ENCODE measurements around the gene ST6GALNAC2. TPM values are rescaled to one million over a fixed set of nuclear protein-coding genes. Genes with fewer than 3 reads are reported as not detected.
A peak's percentile ranks its signal among the peaks of the same experiment; 100 is the strongest.
"Not testable (repeated sequence)": the region's sequence is repeated elsewhere in the genome, so short reads cannot be mapped to it uniquely, and the experiment has no call there.

Gene ST6GALNAC2
- total RNA-seq, 4 donors from 2014 or later, result 71.1 to 94.3 (median 80.3) TPM

DNA sequence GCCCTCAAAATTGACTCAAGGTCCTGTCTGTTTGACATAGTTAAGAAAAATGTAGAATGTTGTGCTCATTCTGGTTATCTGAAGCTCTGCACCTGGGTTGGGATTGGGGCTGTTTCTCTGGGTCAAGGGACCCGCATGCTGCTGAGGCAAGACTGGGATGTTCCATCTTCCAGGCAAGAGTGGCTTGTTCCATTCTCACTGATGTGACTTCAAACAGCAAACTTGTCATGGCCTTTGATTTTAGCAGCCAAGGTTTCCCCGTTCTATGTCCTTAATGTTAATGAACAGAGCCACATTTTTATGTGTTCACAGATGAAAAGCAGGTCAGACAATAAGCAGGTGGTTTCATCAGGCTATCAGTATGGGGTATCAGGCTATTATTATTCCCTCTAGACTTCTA is 32.2 kb upstream of the ST6GALNAC2 start:
- Histone ChIP-seq H3K9me3 (no peaks in the 10 kb centered on the region), H3K27me3 (no peaks in the 10 kb centered on the region), H3K4me3 (no peak overlapping the region), H3K27ac (no peak overlapping the region), H3K4me1 (peaks cover 11% of the 10 kb centered on the region), H3K36me3 (no peaks in the 10 kb centered on the region)
- DNase-seq (ENCODE audit: low spot score in 2 of 2), result no peak
- WGBS, result 90% methylated on average over 2 of the region's 2 CpGs
- TF ChIP-seq, protein P1, sequence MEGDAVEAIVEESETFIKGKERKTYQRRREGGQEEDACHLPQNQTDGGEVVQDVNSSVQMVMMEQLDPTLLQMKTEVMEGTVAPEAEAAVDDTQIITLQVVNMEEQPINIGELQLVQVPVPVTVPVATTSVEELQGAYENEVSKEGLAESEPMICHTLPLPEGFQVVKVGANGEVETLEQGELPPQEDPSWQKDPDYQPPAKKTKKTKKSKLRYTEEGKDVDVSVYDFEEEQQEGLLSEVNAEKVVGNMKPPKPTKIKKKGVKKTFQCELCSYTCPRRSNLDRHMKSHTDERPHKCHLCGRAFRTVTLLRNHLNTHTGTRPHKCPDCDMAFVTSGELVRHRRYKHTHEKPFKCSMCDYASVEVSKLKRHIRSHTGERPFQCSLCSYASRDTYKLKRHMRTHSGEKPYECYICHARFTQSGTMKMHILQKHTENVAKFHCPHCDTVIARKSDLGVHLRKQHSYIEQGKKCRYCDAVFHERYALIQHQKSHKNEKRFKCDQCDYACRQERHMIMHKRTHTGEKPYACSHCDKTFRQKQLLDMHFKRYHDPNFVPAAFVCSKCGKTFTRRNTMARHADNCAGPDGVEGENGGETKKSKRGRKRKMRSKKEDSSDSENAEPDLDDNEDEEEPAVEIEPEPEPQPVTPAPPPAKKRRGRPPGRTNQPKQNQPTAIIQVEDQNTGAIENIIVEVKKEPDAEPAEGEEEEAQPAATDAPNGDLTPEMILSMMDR (IDR thresholded peaks at IDR 0.05), result no peak
- TF ChIP-seq POLR2AphosphoS5 (IDR thresholded peaks at IDR 0.05) (no peak), POLR2A (IDR thresholded peaks at IDR 0.05) (no peak), EP300 (IDR thresholded peaks at IDR 0.05) (no peak)

DNA sequence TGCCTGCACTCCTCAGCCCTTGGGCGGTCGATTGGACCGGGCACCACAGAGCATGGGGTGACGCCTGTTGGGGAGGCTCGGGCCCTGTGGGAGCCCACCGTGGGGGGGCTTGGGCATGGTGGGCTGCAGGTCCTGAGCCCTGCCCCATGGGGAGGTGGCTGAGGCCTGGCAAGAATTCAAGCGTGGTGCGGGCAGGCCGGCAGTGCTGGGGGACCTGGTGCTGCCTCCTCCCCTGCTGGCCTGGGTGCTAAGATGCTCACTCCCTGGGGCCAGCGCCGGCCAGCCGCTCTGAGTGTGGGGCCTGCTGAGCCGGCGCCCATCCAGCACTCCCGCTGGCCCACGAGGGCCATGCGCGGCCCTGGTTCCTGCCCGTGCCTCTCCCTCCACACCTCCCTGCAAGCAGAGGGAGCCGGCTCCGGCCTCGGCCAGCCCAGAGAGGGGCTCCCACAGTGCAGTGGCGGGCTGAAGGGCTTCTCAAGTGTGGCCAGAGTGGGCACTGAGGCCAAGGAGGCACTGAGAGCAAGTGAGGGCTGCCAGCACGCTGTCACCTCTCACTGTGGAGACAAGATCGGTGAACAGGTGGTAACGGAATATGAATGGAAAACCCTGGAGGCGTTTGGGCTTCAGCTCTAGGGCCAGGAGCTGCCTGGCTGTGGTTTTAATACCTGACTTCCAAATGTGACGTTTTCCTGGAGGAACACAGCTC is 29.4 kb upstream of the ST6GALNAC2 start:
- no peak overlapping the region for H3K4me3 ChIP-seq
- TF ChIP-seq, protein P1 (IDR thresholded peaks at IDR 0.05), result no peak
- TF ChIP-seq POLR2A (IDR thresholded peaks at IDR 0.05), result no peak
- no peak for TF ChIP-seq POLR2AphosphoS5 (IDR thresholded peaks at IDR 0.05)
- TF ChIP-seq EP300 (IDR thresholded peaks at IDR 0.05), result no peak
- no peak overlapping the region for H3K27ac ChIP-seq
- WGBS, result 92% methylated on average over 6 of the region's 28 CpGs
- no peaks in the 10 kb centered on the region for H3K27me3 ChIP-seq
- peak in 1 of 2 donors; percentile 59 for DNase-seq (ENCODE audit: low spot score in 2 of 2)
- peaks cover 21% of the 10 kb centered on the region for H3K4me1 ChIP-seq
- no peaks in the 10 kb centered on the region for H3K36me3 ChIP-seq
- H3K9me3 ChIP-seq, result no peaks in the 10 kb centered on the region

DNA sequence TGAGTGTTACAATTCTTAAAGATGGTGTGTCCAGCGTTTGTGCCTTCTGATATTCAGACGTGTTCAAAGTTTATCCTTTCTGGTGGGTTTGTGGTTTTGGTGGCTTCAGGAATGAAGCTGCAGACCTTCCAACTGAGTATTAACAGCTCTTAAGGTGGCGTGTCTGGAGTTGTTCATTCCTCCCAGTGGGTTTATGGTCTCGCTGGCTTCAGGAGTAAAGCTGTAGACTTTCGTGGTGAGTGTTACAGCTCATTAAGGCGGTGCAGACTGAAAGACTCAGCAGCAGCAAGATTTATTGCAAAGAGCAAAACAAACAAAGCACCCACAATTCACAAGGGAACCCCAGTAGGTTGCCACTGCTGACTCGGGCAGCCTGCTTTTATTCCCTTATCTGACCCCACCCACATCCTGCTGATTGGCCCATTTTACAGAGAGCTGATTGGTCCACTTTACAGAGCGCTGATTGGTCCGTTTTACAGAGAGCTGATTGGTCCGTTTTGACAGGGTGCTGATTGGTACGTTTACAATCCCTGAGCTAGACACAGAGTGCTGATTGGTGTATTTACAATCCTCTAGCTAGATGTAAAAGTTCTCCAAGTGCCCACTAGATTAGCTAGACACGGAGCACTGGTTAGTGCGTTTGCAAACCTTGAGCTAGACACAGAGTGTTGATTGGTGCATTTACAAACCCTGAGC is 28.6 kb upstream of the ST6GALNAC2 start:
- WGBS, result 65% methylated on average over 13 of the region's 13 CpGs
- H3K36me3 ChIP-seq, H3K4me3 ChIP-seq, H3K27ac ChIP-seq, H3K9me3 ChIP-seq, H3K27me3 ChIP-seq: not testable (repeated sequence)
- DNase-seq (ENCODE audit: low spot score in 2 of 2), result peak in 1 of 2 donors; percentile 12
- peaks cover 21% of the 10 kb centered on the region for H3K4me1 ChIP-seq

DNA sequence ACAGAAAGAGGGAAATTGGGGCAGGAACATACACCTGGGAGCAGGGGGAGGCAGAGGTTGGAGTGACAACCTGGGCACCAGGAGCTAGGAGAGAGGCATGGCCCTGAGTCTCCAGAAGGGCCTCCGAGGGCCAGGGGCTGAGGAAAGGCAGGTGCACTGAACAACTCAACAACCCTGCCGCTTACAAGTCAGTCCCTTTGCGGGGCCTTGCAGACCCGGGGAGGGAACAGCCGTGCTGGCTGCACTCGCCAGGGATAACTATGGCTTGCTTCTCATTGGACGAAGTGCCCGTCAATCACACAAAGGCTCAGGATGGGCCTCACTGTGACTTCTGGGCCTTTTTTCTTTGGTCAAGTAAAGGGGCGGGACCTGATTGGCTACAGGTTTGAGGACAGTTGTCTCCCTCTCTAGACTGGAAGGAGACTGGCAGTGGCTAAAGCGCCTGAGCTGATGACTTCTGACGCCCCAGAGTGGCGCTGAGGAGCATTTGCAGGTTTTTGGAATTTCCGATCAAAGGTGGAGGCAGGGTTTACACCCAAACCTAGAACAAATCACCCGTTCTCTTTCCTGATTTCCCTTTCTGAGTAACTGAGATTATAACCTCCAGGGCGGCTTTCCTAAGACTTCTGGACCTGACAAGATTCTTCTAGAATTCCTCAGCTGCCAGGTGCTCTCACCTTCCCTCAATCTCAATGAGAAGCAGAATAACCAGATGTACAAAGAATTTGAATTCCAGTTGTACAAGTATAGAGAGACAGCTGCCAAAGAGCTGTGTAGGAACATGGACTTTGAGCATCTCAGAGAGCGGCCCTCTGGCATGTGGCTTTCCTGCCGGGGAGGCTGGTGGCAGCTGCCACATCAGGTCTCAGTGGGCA is 27.6 kb upstream of the ST6GALNAC2 start:
- H3K4me3 ChIP-seq, result no peak overlapping the region
- no peaks in the 10 kb centered on the region for H3K27me3 ChIP-seq
- DNase-seq (ENCODE audit: low spot score in 2 of 2), result no peak
- TF ChIP-seq POLR2A (IDR thresholded peaks at IDR 0.05) (no peak), EP300 (IDR thresholded peaks at IDR 0.05) (no peak), POLR2AphosphoS5 (IDR thresholded peaks at IDR 0.05) (no peak)
- TF ChIP-seq, protein P1 (IDR thresholded peaks at IDR 0.05), result no peak
- no peaks in the 10 kb centered on the region for H3K36me3 ChIP-seq
- no peaks in the 10 kb centered on the region for H3K9me3 ChIP-seq
- H3K4me1 ChIP-seq, result peaks cover 21% of the 10 kb centered on the region
- WGBS, result 70% methylated on average over 15 of the region's 17 CpGs
- H3K27ac ChIP-seq, result no peak overlapping the region

DNA sequence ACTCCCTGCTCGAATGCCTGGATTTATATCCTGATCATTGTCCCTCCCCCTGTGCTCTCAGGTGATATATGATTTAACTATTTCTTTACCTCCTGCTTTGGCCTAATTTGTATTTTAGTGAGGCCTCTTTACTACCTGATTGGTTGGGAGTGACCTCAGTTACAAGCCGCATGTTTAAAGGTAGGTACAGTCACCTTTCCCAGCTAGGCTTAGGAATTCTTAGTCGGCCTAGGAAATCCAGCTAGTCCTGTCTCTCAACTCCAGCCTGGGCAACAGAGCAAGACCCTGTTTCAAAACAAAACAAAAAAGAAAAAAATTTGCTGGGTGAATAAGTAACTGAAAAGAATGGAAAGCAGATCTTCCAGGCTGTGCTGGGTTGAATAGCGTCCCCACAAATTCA is 26.8 kb upstream of the ST6GALNAC2 start:
- Histone ChIP-seq H3K36me3 (no peaks in the 10 kb centered on the region), H3K4me1 (peaks cover 21% of the 10 kb centered on the region), H3K9me3 (no peaks in the 10 kb centered on the region), H3K4me3 (no peak overlapping the region), H3K27me3 (no peaks in the 10 kb centered on the region), H3K27ac (no peak overlapping the region)
- no peak for DNase-seq (ENCODE audit: low spot score in 2 of 2)
- TF ChIP-seq, protein P1 (IDR thresholded peaks at IDR 0.05), result no peak
- TF ChIP-seq EP300 (IDR thresholded peaks at IDR 0.05) (no peak), POLR2AphosphoS5 (IDR thresholded peaks at IDR 0.05) (no peak)
- WGBS, result 73% methylated on average over 4 of the region's 4 CpGs
